ENCODE measurements around the gene GBX1.
A peak's percentile ranks its signal among the peaks of the same experiment; 100 is the strongest.

The GBX1 gene

DNA sequence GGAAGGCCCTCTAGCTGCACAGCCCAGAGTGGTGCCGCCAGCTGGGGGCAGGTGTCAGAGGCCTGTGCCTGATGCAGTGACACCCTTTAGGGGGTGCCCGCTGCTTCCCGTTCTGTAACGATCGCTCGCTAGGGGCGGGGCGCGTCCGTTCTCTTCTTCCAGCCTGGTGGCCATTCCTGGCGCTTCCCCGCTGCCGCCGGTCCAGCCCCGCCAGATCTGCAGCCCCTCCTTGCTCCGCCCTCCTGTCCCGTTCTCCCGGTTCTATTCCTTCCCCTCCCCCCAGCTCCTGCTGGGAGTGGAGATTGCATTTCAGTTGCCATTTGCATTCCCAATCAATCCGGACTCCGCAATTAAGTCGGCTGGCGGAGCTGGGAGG lies 42.0 kb downstream of the GBX1 start:
- DNase-seq = no peak

DNA sequence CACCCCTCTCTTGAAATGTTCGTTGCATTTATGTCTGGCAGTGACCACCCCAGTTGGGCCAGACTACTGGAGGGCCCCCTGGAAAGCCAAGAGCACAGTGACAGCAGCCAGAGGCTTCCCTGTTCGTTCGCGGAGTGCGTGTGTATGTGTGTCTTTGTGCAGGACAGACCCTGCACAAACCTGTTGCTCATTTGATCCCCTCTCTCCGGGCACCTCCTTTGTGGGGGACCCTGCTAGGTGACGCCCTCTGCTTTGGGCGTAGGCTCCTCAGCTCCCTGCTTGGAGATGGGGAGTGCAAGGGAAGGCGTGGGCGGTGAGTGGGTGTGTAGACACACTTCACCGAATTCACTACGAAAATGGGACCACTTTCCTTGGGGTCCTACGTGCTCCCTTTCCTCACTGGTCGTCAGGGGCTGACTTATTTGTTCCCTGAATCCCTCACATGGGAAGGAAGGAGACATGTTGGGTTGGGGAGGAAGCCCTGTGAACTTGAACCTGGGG lies 42.5 kb downstream of the GBX1 start:
- DNase-seq = no peak

DNA sequence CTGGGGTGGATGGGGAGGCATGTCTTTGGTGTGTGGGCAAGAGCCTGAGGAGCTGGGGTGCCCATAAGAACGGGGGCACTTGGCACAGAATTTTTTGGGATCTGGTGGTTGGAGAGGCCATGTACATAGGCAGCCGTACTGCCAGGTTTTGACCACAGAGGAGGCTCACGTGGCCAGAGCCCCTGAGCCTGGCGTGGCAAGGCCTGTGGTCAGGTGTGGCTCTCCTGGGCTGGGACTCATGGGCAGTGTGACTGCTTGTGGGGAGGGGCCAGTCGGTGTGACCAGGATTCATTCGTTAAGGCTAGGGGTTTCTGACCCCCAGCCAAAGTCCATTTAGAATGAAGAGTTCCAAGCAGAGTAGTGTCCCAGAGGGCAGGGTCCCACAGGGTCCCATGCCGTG lies 43.0 kb downstream of the GBX1 start:
- DNase-seq = no peak

DNA sequence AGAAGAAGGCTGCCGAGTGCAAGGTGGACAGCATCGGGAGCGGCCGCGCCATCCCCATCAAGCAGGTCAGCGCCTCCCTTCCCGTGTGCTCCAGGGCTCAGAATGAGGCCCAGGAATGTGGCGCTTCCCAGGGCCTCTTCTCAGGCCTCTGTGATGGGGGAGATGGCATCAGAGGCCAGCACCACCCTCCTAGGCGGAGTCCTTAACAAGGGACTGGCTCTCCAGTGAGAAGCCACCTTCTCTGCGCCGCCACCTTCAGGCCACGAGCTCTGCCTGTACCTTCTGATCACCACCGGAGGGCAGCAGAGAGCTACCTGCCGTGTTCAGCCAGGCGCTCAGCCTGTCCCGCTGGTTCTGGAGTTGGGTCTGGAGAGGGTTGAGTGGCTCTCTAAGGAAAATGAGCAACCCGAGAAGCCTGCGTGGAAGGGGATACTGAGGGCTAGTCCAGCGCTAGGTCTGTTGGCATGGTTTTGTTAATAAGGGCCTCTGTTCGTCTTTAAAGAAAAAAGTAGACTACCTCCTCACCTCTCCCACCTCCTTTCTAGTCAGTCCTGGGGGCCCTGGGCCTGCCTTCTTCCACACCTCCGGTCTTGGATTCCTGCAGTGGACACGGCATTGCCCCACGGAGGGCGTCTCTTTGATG lies 43.6 kb downstream of the GBX1 start:
- peak; percentile 88 to 89 for DNase-seq

DNA sequence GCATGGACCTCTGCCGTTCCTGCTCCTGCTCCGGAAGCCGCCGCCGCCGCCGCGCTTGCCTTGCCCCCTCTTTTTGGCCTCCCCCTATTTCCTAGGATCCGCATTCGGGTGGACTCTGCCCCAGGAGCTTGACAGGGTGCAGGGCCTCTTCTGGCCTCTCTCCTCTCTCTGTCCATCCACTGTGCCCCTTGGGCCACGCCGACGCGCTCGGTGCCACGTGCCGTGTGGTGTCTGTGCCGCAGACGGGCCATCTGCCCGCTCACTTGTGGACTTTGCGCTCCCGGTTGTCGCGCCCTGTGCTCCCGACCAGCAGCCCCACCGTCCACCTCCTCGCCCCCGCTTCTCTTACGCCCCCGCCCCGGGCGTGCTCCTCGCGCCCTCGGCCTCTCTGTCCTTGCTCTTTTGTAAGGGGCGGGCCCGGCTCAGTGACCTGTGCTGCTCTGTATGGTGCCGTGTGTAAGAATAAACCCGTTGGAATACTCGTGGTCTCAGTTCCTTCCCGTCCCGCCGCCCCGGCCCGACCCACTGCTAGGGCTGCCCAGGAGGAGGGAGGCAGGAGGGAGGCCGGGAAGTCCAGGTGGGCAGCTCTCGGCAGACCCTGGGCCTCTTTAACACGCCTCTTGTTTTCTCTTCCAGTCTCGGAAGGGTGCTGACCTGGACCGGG lies 44.2 kb downstream of the GBX1 start:
- DNase-seq = no peak

DNA sequence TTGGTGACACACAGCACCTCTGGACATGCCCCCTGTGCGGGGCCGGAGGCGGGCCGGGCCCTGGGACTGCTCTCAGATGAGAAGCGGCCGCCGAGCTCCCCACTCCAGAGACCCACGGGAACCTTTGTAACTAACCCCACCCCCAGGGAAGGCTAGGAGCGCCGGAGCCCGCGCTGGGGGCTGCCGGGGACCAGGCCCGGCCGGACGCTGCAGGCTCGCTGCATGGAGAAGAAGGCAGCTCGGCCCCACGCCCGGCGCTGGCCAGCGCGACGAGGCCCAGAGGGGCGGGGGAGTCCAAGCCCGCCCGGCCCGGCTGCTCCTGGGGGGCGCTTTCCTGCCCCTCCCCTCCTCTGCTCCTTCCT lies 44.7 kb downstream of the GBX1 start:
- DNase-seq = no peak

DNA sequence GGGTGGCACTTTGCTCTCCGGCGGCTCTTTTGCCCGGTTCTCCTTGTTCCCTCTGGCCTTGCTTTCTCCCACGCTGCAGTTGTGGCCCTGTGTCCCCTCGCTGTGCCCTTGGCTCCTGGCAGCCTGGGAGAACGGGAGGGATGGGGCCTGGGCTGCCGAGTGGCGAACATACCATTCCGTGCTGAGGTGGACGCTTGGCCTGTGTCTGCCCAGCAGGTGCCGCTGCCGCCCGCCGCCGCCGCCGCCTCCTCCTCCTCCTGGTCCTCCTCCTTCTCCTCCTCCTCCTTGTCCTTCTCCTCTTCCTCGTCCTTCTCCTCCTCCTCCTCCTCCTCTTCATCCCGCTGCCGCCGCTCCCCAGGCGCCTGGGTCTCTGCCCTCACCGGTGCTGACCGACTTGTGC lies 45.2 kb downstream of the GBX1 start:
- DNase-seq = no peak

DNA sequence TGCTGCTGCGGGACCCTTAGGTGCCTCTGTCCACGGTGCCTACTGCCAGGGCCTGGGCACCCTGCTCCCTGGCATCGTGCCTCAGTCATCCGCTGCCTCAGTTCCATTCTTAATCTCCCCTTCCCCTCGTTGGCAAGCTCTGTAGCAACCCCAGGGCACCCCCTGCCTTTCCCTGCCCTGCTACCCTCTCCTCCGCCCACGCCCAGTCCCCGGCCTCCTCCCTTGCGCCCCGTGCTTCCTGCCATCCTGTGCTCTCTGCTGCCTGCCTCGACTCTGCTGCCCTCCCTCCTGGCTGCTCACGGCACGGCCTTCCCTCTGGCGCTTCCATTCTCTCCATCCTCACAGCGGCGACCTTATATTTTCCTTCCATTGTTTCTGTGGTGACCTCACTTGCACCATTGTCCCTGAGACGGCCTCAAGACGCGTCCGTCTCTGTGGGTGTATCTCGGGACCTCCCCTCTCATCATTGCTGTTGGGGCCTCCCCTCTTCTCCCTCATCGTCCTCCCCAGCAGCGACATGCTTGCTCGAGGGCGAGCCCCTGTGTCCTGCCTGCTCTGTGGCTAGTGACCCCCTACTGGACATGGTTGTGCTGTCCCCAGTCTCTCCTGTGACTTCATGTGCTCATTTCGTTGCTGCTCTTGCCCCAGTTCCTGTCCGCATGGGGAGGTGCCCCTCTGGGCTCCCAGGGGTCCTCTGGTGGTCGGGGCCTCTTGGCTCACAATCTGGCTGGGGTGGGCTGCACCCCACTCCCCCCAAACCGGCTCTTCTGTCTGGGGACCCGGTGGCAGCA lies 45.9 kb downstream of the GBX1 start:
- DNase-seq = no peak

DNA sequence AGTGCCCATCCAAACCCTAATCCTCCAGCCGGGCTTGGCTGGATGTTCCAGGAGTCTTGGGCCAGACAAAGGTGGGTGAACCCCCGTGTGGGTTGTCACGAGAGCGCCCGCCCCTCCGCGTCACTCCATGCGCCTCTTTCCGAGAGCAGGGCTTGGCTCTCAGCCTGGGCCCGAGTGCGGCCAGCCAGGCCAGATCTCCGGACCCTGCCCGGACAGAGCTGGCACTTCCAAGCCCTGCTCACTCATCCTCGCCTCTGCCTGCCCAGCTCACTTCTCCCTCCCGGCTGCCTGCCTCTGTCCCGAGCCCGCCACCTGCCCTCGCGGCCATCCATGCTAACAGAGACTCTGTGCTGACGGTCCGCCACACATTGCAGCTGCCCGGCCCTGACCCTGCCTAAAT lies 46.6 kb downstream of the GBX1 start:
- DNase-seq = no peak

DNA sequence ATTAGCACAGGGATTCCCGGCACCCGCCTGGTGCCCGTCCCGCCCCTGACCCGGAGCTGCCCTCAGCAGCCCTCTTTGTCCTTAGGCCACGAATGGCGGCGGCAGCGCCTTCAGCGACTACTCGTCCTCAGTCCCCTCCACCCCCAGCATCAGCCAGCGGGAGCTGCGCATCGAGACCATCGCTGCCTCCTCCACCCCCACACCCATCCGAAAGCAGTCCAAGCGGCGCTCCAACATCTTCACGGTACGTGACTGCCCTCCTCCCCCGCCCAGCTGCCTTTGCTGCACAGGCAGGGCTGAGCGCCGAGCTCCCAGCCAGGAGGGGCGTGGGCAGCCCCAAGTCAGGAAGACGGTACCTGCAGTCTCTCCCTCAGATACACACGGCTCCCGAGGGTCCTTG lies 47.6 kb downstream of the GBX1 start:
- no peak for DNase-seq

DNA sequence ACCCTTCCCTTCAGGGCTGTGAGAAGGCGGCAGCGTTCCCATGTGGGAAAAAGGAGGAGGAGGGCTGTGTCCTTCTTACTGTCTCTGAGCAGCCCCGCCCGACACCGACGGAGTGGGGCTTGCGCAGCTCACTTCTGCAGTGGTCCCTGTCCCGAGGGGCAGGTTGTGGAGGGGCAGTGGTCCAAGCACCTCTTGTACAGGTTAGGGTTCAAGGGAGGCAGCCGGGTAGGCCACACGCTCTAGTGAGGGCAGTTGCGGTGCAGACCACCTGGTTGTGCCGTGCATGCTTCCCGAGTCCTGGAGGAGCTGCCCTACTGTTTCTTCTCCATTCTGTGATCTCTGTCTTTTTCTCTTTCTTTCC lies 48.5 kb downstream of the GBX1 start:
- no peak for DNase-seq

DNA sequence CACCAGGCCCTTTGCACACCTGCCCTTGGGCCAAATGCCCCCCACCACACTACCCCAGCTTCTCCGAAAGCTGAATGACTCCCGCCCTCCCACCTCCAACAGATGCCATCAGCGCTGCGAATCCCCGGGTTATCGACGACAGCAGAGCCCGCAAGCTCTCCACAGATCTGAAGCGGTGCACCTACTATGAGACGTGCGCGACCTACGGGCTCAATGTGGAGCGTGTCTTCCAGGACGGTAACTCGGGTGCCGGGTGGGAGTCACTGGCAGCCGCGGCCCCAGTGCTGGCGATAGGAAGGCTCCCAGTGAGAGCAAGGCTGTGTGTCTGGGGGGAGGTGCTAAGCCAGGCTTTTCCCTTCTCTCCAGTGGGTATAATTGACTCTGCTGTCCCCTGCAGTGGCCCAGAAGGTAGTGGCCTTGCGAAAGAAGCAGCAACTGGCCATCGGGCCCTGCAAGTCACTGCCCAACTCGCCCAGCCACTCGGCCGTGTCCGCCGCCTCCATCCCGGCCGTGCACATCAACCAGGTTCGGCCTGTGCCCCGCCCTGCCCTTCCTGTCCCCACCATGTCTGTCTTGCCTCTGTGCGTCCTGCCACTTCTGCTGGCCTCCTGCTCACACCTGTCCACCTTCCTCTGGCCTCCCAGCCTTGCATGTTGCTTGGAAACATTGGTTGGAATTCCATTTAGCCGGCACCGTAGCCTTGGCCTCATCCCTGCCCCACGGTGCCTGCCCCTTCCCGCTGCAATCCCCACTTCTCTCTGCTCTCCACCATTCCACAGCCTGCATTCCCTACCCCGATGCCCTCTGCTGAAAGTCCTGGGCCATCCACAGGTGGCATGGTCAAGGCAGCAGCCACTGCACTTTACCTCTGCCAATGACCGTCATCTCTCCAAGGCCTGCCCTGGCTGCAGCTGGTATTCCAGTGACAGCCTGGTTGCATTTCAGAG lies 49.1 kb downstream of the GBX1 start:
- no peak for DNase-seq

DNA sequence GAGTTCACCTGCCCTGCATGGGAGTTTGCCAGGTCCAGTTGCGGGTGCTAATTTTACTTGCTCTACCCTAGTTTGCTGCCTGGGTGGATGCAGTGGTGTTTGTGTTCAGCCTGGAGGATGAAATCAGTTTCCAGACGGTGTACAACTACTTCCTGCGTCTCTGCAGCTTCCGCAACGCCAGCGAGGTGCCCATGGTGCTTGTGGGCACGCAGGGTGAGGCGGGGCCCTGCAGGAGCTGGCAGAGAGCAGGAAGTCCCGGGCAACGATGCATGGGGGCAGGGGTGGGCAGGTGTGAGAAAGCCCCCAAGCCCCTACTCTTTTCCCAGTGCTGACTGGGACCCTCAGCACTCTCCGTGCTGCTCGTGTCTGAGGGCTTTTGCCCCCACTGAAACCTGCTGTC lies 49.9 kb downstream of the GBX1 start:
- DNase-seq = peak in 1 of 2 donors; percentile 13

DNA sequence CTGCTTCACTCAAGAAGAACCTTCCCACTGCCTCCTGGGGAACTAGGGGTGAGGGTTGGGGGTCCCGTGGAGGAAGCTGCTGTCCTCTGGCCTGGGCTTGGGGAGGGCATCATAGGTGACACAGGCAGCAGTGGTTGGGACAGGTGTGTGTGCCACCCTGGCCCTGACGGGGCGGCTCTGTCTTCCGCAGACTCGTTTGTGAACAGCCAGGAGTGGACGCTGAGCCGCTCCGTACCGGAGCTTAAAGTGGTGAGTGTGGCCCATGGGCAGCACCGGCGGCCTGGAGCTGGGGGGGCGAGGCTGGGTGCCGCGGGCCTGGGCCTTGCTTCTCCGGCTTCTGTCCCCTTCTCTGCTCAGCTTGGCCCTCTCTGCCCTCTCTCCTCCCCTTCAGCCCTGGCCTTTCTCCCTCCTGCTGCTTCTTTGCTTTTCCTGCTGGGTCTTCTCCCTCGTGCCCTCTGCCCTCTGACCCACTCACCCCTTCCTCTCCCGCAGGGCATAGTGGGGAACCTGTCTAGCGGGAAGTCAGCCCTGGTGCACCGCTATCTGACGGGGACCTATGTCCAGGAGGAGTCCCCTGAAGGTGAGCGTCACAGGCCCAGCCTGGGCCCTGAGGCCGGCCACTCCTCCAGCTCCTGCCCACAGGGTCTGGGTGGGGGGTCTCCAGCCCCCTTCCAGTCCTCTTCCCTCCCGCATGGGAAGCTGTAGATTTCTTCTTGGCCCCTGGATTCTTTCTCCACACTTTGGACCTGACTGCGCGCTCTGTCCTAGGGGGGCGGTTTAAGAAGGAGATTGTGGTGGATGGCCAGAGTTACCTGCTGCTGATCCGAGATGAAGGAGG lies 50.7 kb downstream of the GBX1 start:
- DNase-seq = no peak

DNA sequence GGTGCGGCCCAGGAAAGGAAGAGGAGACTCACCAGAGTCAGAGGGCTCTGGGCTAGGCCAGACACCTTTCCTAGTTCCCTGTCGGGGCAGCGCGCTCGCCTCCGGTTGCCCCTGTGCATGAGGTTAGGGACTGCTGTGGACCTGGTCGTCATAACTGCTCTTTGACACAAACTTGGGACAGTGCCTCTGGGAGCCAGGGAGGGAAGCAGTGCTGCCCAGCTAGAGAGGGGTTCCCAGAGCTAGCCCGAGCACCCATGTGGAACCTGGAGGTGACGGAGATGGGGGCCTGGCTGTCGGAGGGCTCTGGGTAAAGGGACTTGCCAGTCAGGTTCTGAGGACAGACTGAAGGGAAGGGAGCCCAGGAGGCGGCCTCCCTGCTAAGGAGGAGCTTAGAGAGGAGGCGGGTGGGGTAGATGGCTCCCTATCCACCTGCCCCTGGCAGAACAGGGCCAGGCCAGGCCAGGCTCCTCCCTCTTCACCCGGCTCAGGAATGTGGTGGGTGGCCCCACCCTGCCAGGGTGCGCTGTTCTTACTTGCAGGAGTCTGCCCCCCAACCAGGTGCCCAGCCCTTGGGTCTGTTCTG lies 51.6 kb downstream of the GBX1 start:
- no peak for DNase-seq

DNA sequence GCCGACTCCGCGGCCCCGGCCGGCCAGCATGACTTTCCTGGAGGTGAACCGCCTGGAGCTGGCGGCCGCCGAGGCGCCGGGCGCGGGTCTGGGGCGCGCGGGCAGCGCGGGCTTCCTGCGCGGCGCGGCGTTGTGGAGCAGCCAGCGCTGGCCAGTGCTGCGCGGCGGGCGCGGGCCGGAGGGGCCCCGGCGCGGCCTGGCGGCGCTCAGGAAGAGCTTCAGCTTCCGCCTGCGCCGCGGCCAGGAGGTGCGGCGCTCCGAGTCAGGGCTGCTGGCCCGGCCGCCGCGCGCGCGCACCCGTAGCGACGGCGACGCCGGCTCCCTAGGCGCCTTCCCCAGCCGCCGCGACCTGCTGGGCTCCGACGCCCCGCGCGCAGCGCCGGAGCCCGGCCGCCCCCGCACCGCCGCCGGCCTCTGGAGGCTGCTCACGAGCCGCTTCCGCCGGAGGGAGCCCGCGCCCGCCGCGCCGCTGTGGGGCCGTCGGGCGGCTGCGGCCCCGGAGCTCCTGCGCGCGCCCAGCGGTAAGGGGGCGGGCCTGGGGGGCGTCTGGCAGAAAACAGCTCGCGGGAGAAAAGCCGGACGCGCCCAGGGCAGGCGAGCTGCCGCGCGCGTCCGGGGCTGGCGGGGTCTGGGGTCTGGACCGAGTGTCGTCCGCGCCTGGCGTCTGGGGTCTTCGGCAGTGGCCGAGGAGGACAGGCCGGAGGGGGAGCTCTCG lies 52.2 kb downstream of the GBX1 start:
- peak in 1 of 2 donors; percentile 42 for DNase-seq

DNA sequence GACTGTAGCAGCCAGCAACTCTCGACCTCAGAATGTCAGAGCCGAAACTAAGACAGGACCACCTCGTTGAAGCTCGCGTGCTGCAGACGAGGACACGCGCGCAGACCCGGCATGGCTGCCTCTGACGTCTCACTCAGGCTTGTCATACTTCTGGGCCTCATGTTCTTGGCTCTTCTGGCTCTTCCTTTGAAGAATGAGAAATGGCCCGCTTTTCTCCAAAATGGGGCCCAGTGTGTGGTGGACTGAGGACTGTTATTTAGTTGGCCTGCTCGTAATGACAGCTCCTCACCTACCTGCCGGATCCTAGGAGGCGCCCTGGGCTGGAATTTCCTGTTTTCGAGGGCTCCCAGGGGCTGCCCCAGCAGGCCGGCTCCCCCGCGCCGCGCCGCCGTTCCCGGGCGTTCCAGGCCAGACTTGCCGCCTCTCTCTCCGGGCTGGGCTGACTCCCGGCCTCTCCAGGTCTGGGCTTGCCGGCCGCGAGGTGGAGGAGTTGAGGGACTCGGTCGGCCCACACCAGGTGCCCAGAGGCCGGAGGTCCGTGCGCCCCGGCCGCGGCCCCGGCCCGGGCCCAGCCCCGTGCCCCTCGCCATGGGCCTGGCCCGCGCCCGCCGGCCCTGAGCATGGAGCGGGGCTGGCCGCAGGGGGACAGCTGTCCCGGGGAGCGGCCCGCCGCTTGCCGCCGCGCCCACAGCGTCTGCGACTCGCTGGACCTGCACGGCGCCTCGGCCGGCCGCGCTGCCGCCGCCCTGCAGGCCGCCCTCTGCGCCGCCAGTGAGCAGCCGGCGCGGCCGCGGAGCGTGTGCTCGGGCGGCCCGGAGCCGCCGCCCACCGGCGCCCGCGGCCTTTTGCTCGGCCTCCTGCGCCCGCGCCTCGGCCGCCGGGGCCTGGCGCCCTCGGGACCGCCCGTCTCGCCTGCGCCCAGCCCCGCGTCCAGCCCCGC lies 53.1 kb downstream of the GBX1 start:
- no peak for DNase-seq

DNA sequence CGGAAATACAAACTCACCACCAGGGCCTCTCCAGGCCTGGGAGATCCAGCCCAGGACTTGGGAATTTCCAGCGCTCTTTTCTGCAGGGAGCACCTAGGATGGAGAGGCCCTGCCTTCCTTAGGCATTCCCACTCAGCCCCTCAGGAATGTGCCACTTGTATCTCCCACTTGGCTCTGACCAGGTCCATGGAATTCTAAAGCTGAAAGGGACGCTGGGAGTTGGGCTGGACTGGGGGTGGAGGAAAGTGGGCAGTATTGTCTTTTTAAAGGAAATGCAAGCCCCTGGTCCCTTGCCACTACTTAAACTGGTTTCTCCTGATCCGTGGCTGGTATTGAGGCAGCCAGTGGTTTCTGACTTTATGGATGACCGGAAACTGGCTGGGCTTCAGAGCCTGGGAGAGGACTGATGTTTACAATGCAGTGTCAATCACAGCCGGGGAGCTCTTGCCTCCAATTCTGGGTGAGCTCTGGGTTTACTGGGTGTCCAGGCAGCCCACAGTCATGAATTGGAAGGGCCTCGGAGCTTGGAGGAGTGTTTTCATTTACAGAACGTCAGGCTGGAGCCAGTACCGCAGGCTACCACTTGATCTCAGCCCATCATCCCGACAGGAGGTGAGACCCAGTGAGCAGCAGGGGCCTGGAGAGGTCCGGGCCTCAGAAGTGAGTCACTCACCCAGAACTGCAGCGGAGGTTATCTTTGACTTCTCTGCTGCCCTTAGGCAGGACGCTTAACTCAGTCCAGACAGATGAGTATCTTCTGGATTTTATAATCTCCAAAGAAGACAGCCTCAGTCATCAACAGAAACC lies 53.9 kb downstream of the GBX1 start:
- DNase-seq = no peak

All from stimulated activated CD4-positive, alpha-beta T cell treated with anti-CD3 and anti-CD28 coated beads, Interleukin-2, amount 100 ng/mL, for 48 hours (primary cell).